NCI-H2171 treated with DMSO at 0.1 percent for 48 hours (cell line): ENCODE data around the gene GTPBP1.
A peak's percentile ranks its signal among the peaks of the same experiment; 100 is the strongest.

Experiments used
- DNase-seq: peaks from one replicate; lab custom pipeline; 2025; lab: John Stamatoyannopoulos, UW

GTPBP1 gene

DNA sequence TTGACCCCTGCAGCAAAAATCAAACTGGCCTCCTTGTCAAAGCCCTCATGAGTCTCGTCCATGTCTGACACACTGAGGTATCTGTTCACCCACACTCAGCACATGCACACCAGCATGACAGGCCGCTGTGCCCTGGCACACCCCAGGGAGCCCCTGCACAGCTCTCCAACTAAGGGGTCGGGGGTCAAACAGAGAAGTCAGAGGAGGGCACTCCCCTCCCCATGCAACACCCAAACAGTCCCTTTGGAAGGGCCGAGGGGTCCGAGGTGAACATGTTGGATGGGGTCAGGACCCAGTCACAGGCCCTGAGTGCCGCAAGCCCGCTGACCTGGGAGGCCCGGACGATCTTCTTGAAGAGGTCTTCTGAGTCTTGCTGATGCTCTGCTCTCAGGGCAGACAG lies 35.4 kb downstream of the GTPBP1 start:
- DNase-seq = no peak

DNA sequence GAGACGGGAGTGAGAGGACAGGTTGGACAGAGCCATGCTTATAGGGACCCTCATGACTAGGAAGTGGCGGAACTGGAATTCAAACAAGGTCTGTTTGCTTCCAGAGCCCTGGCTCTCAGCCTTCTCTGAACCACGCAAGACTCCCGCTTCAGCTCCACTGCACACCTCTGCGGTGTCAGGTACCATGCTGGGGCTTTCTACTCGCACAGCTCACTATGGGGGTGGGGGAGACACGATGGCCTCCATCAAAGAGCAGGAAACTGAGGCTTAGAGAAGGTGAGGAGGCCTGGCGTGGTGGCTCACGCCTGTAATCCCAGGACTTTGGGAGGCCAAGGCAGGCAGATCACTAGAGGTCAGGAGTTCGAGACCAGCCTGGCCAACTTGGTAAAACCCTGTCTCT lies 35.8 kb downstream of the GTPBP1 start:
- no peak for DNase-seq

DNA sequence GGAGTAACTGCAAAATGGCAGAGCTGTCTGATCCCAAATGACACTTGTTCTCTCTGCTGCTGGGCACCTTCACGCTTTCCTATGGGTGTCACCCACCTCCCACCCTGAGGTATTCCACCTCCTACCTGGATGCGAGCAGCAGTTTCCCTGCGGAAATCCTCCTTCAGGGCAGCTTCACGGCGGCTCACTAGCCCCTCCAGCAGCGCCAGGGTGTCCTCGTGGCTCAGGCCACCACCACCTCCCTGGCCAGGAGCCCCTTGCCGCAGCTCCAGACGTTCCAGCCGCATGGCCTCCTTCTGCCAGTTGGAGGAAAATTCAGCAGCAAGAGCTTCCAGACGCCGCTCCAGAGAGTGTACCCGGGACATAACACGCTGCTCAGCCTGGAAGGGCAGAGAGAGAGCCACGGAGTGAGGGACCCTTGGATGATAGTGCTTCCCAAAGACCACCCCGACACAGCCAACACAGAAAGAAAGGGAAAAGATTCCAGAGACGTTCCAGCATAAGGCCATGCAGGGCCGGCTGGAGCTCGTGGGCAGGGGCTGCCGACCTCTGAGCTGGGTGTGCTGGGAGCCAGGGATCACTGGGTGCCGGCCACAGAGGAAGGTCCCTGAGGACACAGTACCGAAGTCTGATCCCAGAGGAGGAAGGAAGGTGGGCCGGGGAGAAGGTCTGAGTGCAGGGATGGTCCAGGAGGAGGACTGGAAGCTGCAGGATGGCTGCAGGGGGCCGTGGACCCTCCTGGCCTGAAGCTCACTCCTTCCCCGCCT lies 36.6 kb downstream of the GTPBP1 start:
- no peak for DNase-seq

DNA sequence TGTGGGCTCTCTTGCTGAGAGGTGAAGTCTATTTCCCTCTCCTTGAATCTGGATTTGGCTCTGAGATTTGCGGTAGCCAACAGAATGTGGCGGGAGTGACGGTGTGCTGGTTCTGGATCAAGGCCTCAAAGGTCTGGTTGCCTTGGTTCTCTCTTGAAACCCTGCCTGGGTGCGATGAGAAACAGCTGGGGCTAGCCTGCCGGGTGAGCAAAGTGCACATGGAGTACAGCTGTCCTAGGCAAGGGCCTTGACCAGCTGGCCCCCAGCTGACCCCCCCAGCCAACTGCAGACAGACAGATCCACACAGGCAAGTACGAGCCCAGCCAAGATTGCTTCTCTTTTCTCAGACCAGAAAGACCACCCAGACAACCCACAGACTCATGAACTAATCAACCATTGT lies 39.2 kb downstream of the GTPBP1 start:
- DNase-seq = no peak

DNA sequence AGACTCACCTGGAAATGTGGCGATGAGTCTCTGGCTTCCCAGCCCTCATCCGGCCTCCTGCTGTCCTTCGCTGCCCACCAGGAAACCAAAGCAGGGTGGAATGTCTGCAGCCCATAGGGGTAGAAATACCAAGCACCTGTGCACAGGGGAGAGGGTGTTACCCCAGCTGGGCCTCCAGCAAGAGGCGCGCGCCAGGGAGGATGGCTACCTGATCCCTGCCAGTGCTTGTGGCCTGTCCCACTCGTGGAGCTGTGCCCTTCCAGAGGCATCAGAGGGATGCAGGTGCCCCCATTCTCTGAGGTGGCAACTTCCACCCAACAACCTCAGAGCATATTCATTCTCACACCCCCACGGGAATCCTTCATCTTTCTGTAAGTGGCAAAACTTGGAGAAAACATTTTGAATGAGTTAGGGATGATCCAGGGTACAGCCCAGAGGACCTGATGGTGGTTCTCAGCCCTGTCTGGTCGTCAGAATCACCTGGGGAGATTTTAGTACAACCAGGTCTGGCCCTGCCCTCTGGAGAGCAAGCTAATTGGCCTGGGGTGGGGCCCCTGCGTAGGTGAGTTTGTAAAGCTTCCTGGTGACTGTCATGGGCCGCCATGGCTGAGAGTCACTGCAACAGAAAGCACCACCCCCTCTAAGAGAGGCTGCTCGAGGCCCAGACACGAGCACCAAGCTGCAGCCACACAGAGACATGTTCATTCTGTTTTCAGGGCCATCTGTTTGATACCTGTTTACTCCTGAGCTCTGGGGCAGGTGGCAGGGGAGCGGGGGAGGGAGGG lies 40.1 kb downstream of the GTPBP1 start:
- DNase-seq = peak; percentile 94

DNA sequence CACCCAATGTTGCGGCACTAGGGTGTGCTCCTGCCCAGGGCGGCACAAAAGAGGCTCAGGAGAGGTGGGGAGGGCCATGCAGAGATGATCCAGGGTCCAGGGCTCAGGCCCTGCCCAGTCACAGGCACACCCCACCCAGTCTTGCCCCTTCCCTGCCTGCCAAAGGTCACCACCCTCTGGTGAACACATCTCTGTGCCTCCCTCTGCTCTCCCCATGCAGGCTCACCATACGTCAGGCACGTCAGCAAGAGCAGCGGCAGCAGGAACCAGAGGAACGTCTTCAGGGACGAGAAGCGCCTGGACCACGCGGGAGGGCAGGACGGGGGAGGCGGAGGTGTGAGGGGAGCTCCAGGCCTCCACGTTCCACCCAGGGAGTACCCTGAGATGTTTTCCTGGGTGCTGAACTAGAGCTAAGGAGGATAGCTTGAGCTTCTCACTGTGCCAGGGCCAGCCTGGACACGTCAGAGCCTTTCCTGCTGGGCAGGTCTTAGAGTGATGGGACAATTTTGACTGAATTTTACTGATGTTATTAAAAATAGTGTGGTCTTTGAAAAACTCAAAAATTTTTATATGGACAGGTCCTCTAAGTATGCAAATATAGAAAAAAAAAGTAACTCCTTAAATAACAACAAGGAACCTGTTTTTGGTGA lies 42.9 kb downstream of the GTPBP1 start:
- DNase-seq = no peak

DNA sequence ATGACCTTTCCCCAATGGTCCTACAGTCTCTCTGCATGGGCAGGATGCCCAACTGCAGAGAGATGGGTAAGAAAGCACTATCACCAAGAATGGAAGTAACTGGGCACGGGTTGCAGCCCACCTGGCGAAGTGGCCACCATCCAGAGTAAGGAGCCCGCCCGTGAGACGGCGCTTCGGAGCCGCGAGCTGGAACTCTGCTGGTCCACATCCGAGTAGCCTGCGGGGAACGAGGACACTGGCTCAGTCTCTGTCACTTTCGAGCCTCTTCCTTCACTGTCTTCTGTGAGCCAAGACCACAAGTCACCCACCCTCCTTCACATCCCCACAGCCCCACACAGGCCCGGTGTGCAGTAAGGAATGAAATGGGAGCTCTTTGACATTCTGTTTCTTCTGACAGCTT lies 44.4 kb downstream of the GTPBP1 start:
- no peak for DNase-seq

DNA sequence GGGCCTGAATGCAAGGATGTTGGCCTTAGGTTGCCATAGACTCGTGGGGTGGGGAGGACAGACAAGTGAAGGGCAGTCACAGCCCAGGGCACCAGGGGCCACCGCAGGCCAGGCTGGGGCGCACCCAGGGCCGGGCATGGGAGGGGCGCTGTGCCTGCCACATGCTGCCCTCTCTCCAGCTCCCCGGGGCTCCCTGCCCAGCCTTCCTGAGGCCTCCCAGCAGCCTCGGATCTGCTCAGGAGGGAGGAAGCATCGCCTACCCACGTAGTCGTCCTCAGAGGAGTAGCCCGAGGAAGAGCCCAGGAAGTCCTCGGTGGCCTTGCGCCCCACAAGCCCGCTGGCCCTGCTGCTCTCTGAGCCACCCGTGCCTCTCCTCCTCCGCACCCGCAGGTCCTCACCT lies 44.9 kb downstream of the GTPBP1 start:
- no peak for DNase-seq

DNA sequence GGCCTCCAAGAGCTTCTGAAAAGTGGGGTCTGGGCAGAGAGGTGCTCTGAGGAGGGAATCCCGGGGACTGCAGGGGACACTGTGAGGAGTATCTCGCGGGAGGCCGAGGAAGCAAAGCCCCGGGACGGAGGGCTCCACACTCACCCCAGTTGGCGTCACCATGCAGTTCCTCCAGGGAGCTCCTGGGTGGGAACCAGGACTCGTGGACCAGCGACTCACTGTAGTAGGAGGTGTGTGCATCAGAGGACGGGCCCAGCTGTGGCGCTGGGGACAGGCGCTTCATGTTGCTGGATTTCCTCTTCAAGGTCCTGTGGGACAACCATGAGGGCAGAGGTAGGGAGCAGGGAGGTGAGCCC lies 45.3 kb downstream of the GTPBP1 start:
- no peak for DNase-seq

DNA sequence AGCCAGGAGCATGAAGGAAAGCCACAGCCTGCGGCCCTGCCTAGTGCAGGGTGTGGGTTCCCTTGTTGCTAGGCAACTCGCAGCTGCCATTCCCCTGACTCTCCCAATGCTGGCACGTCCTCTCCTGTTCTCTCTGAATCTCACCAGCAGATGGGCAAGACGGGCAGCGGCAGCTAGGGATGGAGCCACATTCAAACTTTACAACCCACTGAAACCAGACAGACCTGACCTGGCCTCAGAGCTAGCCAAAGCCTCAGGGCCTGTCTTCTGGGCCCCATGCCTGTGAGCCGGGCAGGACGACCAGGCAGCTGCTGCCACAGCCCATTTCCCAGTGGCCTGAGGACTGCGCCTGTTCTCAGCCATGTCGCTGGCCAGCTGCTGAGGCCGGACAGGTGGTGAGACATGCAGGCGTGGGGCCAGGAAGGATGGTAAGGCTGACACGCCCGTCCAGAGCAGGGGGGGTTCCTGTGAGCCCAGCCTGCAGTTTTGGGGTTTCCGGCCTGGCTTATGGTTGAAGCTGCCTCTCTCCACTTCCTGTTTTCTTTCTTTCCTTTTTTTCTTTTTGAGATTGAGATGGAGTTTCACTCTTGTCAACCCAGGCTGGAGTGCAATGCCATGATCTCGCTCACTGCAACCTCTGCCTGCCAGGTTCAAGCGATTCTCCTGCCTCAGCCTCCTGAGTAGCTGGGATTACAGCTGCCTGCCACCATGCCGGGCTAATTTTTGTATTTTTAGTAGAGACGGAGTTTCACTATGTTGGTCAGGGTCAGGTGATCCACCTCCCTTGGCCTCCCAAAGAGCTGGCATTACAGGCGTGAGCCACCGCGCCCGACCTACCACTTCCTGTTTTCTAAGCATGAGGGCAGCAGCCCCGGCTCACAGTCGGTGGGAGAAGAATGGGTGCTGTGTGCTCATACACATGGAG lies 45.9 kb downstream of the GTPBP1 start:
- DNase-seq = no peak

DNA sequence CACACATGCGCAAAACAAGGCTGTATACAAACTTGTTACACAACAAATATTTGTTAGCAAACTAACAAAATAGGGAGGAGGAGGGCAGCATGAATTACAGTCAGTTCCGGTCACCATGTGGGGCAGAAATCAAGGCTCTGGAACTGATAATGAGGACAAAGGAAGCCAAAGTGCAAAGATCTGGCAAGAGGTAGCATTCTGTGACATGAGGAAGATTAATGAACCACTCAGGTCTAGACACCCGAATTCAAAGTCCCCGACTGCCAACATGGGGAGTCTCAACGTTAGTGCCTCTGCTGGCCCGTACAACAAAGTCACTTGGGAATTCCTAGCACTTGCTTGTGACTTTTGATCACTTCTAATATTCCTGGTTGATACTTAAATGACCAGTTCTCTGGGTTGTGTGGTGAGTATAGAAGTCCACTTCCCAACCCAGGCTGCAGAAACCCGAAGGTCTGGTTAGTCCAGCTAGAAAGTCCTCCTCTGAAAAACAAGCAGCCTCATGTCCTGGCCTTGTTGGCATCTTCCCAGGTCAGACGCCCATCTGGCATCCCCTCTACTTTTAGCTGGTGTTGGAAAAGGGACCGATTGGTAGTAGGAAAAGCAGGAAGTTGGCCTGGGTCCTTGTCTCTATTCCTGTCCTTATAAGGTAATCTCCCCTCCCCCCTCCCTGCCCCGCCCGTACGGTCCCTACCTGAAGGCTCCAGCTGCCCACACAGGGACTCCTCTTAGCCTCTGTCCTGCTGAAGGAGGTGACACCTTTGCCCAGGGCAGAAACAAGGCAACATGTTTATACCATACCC lies 48.4 kb downstream of the GTPBP1 start:
- DNase-seq = peak; percentile 71

DNA sequence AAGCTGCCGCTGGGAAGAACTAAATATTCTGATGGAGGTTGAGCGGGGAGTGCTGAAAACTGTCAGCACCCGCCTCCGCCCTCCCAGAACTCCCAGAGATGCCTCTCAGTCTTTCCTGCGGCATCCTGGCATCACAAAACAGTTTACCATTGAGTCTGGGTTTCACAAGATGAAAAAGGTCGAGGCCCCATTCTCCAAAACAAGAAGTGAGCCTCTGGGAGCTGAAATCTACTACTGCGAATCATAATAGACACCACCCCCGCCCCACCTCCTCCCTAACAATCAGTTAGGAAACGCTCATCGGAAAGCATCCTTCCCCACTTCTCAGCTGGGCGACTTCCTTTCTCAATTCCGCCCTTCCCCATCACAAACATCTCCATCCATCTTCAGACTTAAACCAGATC lies 49.0 kb downstream of the GTPBP1 start:
- no peak for DNase-seq

DNA sequence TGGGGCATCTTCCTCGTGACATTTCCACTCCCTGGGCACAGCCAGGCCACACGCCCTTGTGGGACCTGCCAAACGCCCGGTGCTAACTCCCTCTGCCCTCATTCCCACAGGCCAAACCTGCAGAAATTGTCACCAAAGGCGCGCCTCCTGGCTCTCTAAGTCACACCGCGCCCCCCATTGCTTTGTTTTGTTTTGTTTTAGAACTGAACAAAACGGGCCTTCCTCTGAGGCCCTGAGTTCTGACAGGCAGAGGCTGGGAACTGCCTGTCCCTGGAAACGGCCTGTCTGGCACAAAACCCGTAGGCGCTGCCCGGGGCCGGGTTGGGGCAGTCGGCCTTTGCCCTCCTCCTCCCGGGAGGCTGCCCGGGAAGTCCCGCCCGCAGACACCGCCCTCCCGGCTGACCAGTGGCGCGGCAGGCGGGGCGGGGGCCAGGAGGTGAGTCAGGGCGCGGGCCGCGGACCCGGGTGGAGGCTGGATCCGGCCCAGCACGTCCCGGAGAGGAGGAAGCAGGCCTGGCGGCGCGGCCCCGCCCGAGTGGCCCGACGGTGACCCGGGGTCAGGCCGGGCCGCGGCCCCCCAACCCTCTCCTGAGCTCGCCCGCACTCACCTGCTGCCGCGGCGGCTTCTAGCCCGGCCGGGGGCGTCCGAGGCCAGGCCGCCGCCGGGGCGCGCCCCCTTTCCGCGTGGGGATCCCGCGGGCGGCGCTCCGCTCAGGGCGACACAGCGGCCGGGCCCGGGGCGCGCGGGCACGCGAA lies 49.6 kb downstream of the GTPBP1 start:
- DNase-seq = peak; percentile 15

DNA sequence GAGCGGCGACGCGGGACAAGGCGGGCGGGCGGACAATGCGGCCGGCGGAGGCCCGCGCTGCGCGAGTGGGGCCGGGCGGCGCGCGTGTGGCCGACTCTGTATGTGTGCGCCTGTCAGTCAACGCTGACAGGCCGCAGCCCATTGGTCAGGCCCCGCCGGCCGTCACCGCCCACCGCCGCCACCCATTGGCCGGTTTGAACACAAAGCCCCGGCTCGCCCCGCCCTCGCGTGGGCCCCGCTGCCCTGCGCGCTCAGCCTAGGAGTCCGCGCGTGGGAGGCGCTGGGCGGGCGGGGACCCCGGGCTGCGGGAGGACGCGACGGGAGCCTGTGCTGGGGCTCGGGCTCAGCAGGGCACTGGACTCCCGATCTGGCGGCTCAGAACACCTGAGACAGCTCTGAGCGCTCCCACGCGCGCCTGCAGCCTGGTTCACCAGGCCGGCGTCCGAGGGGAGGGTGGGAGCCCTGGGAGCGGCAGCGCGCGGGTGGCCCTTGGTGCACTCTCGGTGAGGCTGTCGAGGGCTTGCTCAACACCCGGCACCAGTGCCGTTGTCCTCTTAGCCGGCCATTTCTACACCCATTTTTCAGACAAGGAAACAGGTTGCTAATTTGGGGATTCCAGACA lies 50.3 kb downstream of the GTPBP1 start, which contains the start of gene SUN2:
Gene SUN2 (minus strand): TSS at position 88 of the 622 bp plus-strand sequence. CDS start 3,370 bp downstream, outside the sequence.
- DNase-seq = peak; percentile 78

DNA sequence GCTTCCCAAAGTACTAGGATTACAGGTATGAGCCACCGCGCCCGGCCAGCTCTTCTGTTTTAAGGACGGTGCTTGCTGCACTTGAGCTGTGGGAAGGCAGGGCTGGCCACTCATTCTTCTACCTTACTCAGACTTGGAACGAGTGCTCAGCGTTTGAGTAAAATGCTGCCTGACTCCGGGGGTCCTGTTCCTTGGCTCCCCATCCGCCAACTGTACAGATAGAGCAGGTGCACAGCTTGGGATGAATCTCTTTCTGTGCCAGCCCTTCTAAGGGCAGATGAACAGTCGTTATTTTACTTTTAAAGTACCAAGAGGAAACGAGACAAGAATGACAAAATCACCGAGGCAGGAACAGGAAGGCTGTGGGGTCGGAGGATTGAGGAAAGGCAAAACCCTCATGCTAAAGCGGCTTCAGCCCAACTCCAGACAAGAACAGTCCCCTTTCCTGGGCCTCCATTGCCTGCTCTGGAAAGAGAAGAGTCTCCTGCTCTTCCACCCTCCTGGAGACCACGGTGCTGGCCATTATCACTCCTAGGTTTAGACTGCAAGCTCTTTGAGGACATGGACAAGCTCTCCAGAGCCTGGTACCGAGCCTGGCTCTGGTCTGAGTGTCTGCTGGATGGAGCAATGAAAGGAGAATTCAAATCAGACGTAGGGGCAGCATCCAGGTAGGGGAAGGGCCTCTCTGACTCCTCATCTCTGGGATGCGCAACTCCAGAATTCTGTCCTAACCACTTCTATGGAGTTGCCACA lies 51.1 kb downstream of the GTPBP1 start:
- DNase-seq = peak; percentile 10

DNA sequence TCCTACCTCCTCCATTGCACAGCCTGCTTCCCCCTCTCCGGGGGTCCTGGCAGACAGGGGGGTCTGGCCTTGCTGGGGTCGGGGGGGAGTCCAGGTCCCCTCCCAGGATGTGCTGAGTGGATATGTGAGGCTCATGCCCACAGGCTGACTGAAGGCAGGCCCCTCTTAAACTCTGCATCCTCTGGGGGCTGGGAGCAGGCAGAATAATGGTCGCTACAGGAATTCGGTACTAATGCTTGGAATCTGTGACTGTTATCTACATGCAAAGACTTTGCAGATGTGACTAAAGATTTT lies 51.7 kb downstream of the GTPBP1 start:
- no peak for DNase-seq

DNA sequence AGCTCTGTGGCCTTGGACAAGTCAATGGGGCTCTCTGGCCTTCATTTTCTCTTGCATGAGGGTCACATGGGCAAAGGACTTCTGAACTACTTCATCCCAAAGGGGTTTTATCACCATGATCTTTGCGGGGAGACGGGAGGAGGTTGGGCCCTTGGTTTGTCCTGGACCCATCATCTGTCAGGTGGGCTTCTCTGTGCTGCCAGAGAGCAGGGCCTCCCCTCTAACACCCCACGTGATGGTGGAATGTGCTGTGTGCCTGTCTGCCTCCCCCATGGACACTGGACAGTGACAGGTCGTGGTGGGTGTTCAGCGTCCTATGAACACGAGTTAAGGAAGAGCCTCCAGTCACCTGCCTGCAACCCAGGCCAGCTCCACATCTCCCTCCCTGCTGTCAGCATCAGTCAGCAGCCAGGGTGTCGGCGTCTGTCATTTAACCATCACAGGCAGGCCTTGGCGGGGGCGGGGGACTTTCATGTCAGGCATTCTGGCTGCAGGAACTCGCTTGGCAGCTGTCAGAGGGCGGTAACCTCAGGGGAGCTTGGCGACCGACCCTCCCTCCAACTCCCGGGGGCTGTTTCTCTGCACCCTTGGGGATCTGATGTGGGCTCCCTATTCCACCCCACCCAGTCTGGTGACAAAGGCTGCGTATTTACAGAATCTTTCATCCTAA lies 52.7 kb downstream of the GTPBP1 start:
- peak; percentile 89 for DNase-seq

DNA sequence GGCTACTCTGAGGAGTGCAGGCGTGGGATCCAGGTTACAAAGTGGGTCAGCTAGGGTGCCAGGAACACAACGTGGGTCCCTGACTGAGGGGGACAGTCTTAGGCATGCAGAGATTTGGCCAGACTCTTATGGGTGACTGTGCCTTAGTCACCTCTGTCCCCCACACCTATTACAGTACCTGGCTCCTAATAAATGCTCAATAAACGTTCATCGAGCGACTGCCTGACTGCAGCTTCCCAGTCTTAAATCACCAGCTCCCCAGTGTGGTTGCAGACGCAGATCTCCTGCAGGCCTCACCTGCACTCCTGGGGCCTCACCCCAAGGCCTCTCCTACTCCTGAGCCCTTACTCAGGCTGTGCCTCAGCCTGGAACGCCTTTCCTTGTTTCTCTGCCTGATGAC lies 53.3 kb downstream of the GTPBP1 start:
- no peak for DNase-seq
